HepG2 (cell line): ENCODE measurements around the gene LYZ. TPM values are rescaled to one million over a fixed set of nuclear protein-coding genes. Genes with fewer than 3 reads are reported as not detected.

Experiments
- AGO2 ChIP-seq: fragments of 200-400 bp; formaldehyde crosslinking; optimal IDR thresholded peaks from 2 replicates; pipeline ENCODE3; 2017; ENCODE audit warnings: mild to moderate bottlenecking, low read depth, low read length, moderate library complexity
- HDAC1 ChIP-seq: sonication (generic); formaldehyde crosslinking; IDR thresholded peaks from 2 replicates; pipeline ENCODE4 v1.5.1; 2020; ENCODE audit warnings: mild to moderate bottlenecking, missing genetic modification reagents
- MED1 ChIP-seq: sonication (generic); formaldehyde crosslinking; IDR thresholded peaks from 2 replicates; pipeline ENCODE4 v1.4.0; 2020; ENCODE audit warnings: missing genetic modification reagents
- ONECUT2 ChIP-seq: sonication (generic); formaldehyde crosslinking; IDR thresholded peaks from 2 replicates; pipeline ENCODE4 v1.4.0; 2020; ENCODE audit warnings: missing genetic modification reagents
- PHF21A ChIP-seq: sonication (generic); formaldehyde crosslinking; IDR thresholded peaks from 2 replicates; pipeline ENCODE4 v1.5.0; 2020; ENCODE audit warnings: mild to moderate bottlenecking, missing genetic modification reagents
- POLR2A ChIP-seq, 2 experiments: IDR thresholded peaks; 2 replicates each; pipeline ENCODE4 v1.6.1; 2011; ENCODE audit warnings: low read depth in 2 of 2, low read length in 2 of 2, mild to moderate bottlenecking in 1 of 2, moderate library complexity in 1 of 2; ENCODE audit not compliant: insufficient read depth in 1 of 2
- POLR2AphosphoS2 ChIP-seq: IDR thresholded peaks from 2 replicates; pipeline ENCODE4 v1.6.1; 2011; ENCODE audit warnings: low read depth, low read length, improper control_type of control experiment
- POLR2AphosphoS5 ChIP-seq: IDR thresholded peaks from 2 replicates; pipeline ENCODE4 v1.6.1; 2012; ENCODE audit warnings: low read depth, low read length
- RBM22 ChIP-seq: fragments of 200-400 bp; formaldehyde crosslinking; optimal IDR thresholded peaks from 2 replicates; pipeline ENCODE3; 2017; ENCODE audit warnings: mild to moderate bottlenecking, low read length, moderate library complexity
- SALL1 ChIP-seq: sonication (generic); formaldehyde crosslinking; IDR thresholded peaks from 2 replicates; pipeline ENCODE4 v1.8.0; 2022; ENCODE audit warnings: mild to moderate bottlenecking, missing genetic modification reagents
- SIN3A ChIP-seq: IDR thresholded peaks from 2 replicates; pipeline ENCODE4 v1.6.1; 2011; ENCODE audit warnings: low read depth, mild to moderate bottlenecking, control low read depth, low read length, borderline replicate concordance
- SRY ChIP-seq: sonication (generic); formaldehyde crosslinking; IDR thresholded peaks from 2 replicates; pipeline ENCODE4 v1.8.0; 2022; ENCODE audit warnings: mild to moderate bottlenecking, missing genetic modification reagents
- YEATS4 ChIP-seq: sonication (generic); formaldehyde crosslinking; IDR thresholded peaks from 2 replicates; pipeline ENCODE4 v1.4.0; 2020; ENCODE audit warnings: missing genetic modification reagents, borderline replicate concordance
- ZC3H4 ChIP-seq: sonication (generic); formaldehyde crosslinking; IDR thresholded peaks from 2 replicates; pipeline ENCODE4 v1.4.0; 2020; ENCODE audit warnings: missing genetic modification reagents, borderline replicate concordance
- ZNF143 ChIP-seq: sonication (generic); formaldehyde crosslinking; IDR thresholded peaks from 2 replicates; pipeline ENCODE4 v1.4.0; 2020; ENCODE audit warnings: missing genetic modification reagents
- ZNF232 ChIP-seq: sonication (generic); formaldehyde crosslinking; IDR thresholded peaks from 2 replicates; pipeline ENCODE4 v1.4.0; 2020; ENCODE audit warnings: missing genetic modification reagents, borderline replicate concordance
- ZNF256 ChIP-seq: sonication (generic); formaldehyde crosslinking; conservative IDR thresholded peaks from 2 replicates; pipeline ENCODE4 v1.4.0; 2020; ENCODE audit warnings: missing genetic modification reagents
- ZNF432 ChIP-seq: sonication (generic); formaldehyde crosslinking; IDR thresholded peaks from 2 replicates; pipeline ENCODE4 v1.5.0; 2020; ENCODE audit warnings: missing genetic modification reagents, mild to moderate bottlenecking, borderline replicate concordance
- ZNF547 ChIP-seq: sonication (generic); formaldehyde crosslinking; IDR thresholded peaks from 2 replicates; pipeline ENCODE4 v1.5.1; 2020; ENCODE audit warnings: mild to moderate bottlenecking, missing genetic modification reagents
- ZNF629 ChIP-seq: sonication (generic); formaldehyde crosslinking; conservative IDR thresholded peaks from 2 replicates; pipeline ENCODE4 v1.5.0; 2020; ENCODE audit warnings: missing genetic modification reagents
- ZNF737 ChIP-seq: sonication (generic); formaldehyde crosslinking; IDR thresholded peaks from 2 replicates; pipeline ENCODE4 v1.5.0; 2020; ENCODE audit warnings: missing genetic modification reagents, mild to moderate bottlenecking, borderline replicate concordance
- ZNF800 ChIP-seq: sonication (generic); formaldehyde crosslinking; IDR thresholded peaks from 2 replicates; pipeline ENCODE4 v1.4.0; 2020; ENCODE audit warnings: missing genetic modification reagents
- polyA plus RNA-seq, 8 experiments: library from polyadenylated mRNA; depleted of rRNA in 3 of 8; stranded (reverse) in 7 of 8; unstranded in 1 of 8; fragments of >200 nt; fragmentation: Illumina TruSeq in 4 of 8; extraction: Trizol in 4 of 8; gene quantifications; 2 replicates each; pipeline versions ENCODE4 v1.2.1 to v1.2.3, GENCODE V29; 2011 to 2016; ENCODE audit warnings: low read depth in 4 of 8, missing spikeins in 1 of 8, mixed read lengths in 1 of 8; ENCODE audit not compliant: insufficient read depth in 1 of 8
- total RNA-seq, 5 experiments: library from RNA; depleted of rRNA; stranded (reverse); fragments of >200 nt; fragmentation: Illumina TruSeq; extraction: Trizol; gene quantifications; 2 replicates each; pipeline ENCODE4 v1.2.3, GENCODE V29; 2016; ENCODE audit warnings: low read depth in 1 of 5
- TF ChIP-seq, protein P1 (sequence below): sonication (generic); formaldehyde crosslinking; IDR thresholded peaks from 2 replicates; pipeline ENCODE4 v1.4.0; 2020; ENCODE audit warnings: missing genetic modification reagents
- TF ChIP-seq, protein P2 (sequence below): sonication (generic); formaldehyde crosslinking; IDR thresholded peaks from 2 replicates; pipeline ENCODE4 v1.4.0; 2020; ENCODE audit warnings: mild to moderate bottlenecking, missing genetic modification reagents
- TF ChIP-seq, protein P3 (sequence below): IDR thresholded peaks from 2 replicates; pipeline ENCODE4 v1.6.1; 2016; ENCODE audit warnings: control low read depth

Gene LYZ
- total and polyA plus RNA-seq, 2 of the 13 experiments (the other 11 are each of a cell fraction or from before 2014, with no cell fraction given): 1,788 to 2,054 TPM

- TF ChIP-seq, protein P1, sequence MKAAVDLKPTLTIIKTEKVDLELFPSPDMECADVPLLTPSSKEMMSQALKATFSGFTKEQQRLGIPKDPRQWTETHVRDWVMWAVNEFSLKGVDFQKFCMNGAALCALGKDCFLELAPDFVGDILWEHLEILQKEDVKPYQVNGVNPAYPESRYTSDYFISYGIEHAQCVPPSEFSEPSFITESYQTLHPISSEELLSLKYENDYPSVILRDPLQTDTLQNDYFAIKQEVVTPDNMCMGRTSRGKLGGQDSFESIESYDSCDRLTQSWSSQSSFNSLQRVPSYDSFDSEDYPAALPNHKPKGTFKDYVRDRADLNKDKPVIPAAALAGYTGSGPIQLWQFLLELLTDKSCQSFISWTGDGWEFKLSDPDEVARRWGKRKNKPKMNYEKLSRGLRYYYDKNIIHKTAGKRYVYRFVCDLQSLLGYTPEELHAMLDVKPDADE (CRISPR knock-in tag): peak; percentile 82; the same call in 1 of the 2 replicates
- no peak for TF ChIP-seq POLR2AphosphoS2
- TF ChIP-seq, protein P2, sequence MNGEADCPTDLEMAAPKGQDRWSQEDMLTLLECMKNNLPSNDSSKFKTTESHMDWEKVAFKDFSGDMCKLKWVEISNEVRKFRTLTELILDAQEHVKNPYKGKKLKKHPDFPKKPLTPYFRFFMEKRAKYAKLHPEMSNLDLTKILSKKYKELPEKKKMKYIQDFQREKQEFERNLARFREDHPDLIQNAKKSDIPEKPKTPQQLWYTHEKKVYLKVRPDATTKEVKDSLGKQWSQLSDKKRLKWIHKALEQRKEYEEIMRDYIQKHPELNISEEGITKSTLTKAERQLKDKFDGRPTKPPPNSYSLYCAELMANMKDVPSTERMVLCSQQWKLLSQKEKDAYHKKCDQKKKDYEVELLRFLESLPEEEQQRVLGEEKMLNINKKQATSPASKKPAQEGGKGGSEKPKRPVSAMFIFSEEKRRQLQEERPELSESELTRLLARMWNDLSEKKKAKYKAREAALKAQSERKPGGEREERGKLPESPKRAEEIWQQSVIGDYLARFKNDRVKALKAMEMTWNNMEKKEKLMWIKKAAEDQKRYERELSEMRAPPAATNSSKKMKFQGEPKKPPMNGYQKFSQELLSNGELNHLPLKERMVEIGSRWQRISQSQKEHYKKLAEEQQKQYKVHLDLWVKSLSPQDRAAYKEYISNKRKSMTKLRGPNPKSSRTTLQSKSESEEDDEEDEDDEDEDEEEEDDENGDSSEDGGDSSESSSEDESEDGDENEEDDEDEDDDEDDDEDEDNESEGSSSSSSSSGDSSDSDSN: no peak
- TF ChIP-seq, protein P3, sequence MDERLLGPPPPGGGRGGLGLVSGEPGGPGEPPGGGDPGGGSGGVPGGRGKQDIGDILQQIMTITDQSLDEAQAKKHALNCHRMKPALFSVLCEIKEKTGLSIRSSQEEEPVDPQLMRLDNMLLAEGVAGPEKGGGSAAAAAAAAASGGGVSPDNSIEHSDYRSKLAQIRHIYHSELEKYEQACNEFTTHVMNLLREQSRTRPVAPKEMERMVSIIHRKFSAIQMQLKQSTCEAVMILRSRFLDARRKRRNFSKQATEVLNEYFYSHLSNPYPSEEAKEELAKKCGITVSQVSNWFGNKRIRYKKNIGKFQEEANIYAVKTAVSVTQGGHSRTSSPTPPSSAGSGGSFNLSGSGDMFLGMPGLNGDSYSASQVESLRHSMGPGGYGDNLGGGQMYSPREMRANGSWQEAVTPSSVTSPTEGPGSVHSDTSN (CRISPR knock-in tag): no peak
- TF ChIP-seq AGO2: peak; percentile 90
- TF ChIP-seq SALL1 (CRISPR knock-in tag): peak; percentile 34; the same call in 1 of the 2 replicates
- TF ChIP-seq ZNF547 (CRISPR knock-in tag): no peak
- 0 out of 2 replicates have a peak, but pooled peaks have one; percentile 56 for TF ChIP-seq ZNF256 (CRISPR knock-in tag)
- TF ChIP-seq RBM22: peak; percentile 72
- peak; percentile 75 for TF ChIP-seq SRY (CRISPR knock-in tag)
- peak; percentile 55; the same call in 1 of the 2 replicates for TF ChIP-seq HDAC1 (CRISPR knock-in tag)
- 0 out of 2 replicates have a peak, but pooled peaks have one; percentile 20 for TF ChIP-seq ZNF232 (CRISPR knock-in tag)
- peak; percentile 24; the same call in 1 of the 2 replicates for TF ChIP-seq MED1 (CRISPR knock-in tag)
- TF ChIP-seq PHF21A (CRISPR knock-in tag): 0 out of 2 replicates have a peak, but pooled peaks have one; percentile 19
- TF ChIP-seq POLR2AphosphoS5: peak; percentile 37
- TF ChIP-seq YEATS4: 0 out of 2 replicates have a peak, but pooled peaks have one; percentile 36
- TF ChIP-seq POLR2A (IDR thresholded peaks at IDR 0.05; ENCODE audit: insufficient read depth in 1 of 2, low read depth in 2 of 2, low read length in 2 of 2): peak; percentile 59 to 74
- 0 out of 2 replicates have a peak, but pooled peaks have one; percentile 11 for TF ChIP-seq SIN3A
- TF ChIP-seq ONECUT2 (CRISPR knock-in tag): no peak
- peak; percentile 38; the same call in 1 of the 2 replicates for TF ChIP-seq ZNF143 (CRISPR knock-in tag)
- no peak for TF ChIP-seq ZNF432 (CRISPR knock-in tag)
- TF ChIP-seq ZNF629: no peak
- TF ChIP-seq ZNF800 (CRISPR knock-in tag): no peak
- 0 out of 2 replicates have a peak, but pooled peaks have one; percentile 15 for TF ChIP-seq ZNF737 (CRISPR knock-in tag)
- peak; percentile 95; the same call in 1 of the 2 replicates for TF ChIP-seq ZC3H4 (CRISPR knock-in tag)
These were observed 16.1 kb upstream of the LYZ start (continued) for GRCh38 chr12:69331909-69332684.
